ENCODE measurements around the gene XRCC5.
"Not testable (repeated sequence)": the region's sequence is repeated elsewhere in the genome, so short reads cannot be mapped to it uniquely, and the experiment has no call there.

Gene XRCC5

DNA sequence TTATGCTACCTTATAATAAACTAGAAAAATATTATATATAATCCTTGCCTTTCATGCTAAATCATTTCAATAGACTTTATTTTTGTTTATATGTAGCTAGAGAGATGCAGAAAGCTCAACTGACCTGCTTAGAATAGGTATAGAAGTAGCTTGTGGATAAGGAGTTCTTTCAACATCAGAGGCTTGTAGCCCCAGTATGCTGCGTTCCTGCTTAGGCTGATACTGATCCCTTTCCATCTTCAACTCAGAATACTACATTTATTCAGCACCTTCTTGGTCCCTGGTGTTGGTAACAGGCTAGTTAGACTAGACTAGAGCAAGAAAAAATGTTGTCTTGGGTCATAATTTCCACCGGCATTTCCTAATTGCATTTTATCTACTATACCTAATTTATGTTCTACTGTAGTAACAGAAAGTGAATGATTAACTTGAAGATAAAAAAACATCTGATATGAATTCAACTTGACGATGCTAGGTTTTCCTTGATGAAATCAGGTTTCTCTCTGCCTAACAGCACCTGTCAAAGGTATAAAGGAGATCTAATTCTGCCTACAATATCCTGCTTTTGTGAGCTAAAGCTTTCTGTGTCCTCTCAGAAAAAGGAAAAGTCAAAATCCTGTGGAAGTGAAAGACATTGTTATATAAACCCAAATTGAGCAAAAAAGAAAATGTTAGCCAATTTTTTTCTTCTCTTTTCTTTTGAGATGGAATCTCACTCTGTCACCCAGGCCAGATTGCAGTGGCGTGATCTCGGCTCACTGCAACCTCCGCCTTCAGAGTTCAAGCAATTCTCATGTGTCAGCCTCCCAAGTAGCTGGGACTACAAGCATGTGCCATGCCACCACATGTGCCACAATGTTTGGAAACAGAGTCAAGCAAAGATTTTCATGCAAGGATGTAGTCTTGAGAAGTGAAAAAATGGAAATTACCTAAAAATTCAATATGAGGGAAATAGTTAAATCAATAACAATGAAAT is 33.4 kb upstream of the XRCC5 start:
- H3K27ac Mint-ChIP-seq (ENCODE audit: low read depth) = no peak overlapping the region
- H3K9me3 Mint-ChIP-seq = no peaks in the 10 kb centered on the region
- DNase-seq (ENCODE audit: low spot score in 2 of 2) (no peak), ATAC-seq (replicated peaks; ENCODE audit: extremely low read depth, poor library complexity, severe bottlenecking) (no peak)
- peaks cover 21% of the 10 kb centered on the region for H3K4me1 Mint-ChIP-seq
- no peaks in the 10 kb centered on the region for H3K27me3 Mint-ChIP-seq
- peaks cover 13% of the 10 kb centered on the region for H3K36me3 Mint-ChIP-seq (ENCODE audit: insufficient read depth)
- H3K4me3 Mint-ChIP-seq = no peak overlapping the region

DNA sequence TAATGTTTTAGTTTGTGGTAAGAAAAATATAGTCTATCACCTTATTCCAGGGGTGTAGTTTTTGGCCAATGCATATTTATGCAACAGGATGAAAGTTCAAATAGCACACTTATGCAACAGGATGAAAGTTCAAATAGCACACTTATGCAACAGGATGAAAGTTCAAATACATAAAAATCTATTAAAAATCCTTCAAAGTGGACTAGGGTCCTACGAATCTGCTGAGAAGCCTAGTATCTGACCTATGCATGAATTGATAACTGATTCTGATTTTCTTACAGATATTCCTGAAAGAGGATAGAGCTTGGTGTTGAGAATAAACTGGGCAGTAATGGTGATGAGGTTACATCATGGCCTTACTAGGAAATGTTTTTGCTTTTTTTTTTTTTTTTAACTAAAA is 30.4 kb upstream of the XRCC5 start:
- Mint-ChIP-seq H3K9me3 (no peaks in the 10 kb centered on the region), H3K36me3 (ENCODE audit: insufficient read depth) (peaks cover 13% of the 10 kb centered on the region), H3K27me3 (no peaks in the 10 kb centered on the region), H3K4me3 (no peak overlapping the region), H3K4me1 (peaks cover 39% of the 10 kb centered on the region), H3K27ac (ENCODE audit: low read depth) (no peak overlapping the region)
- ATAC-seq (replicated peaks; ENCODE audit: extremely low read depth, poor library complexity, severe bottlenecking) (no peak), DNase-seq (ENCODE audit: low spot score in 2 of 2) (no peak)

DNA sequence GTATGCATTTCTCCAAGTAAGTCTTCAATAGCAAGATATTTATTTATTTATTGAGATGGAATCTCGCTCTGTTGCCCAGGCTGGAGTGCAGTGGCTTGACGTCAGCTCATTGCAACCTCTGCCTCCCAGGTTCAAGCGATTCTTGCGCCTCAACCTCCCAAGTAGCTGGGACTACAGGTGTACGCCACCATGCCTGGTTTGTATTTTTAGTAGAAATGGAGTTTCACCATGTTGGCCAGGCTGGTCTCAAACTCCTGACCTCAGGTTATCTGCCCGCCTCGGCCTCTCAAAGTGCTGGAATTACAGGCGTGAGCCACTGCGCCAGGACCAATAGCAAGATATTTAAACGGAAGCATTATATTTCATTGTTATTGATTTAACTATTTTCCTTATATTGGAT is 29.1 kb upstream of the XRCC5 start:
- not testable (repeated sequence) for H3K9me3 Mint-ChIP-seq; H3K27me3 Mint-ChIP-seq; H3K27ac Mint-ChIP-seq (ENCODE audit: low read depth); ATAC-seq (replicated peaks; ENCODE audit: extremely low read depth, poor library complexity, severe bottlenecking); DNase-seq (ENCODE audit: low spot score in 2 of 2)
- Mint-ChIP-seq H3K4me3 (peak overlapping the region; percentile 95), H3K4me1 (peaks cover 43% of the 10 kb centered on the region), H3K36me3 (ENCODE audit: insufficient read depth) (peaks cover 11% of the 10 kb centered on the region)

DNA sequence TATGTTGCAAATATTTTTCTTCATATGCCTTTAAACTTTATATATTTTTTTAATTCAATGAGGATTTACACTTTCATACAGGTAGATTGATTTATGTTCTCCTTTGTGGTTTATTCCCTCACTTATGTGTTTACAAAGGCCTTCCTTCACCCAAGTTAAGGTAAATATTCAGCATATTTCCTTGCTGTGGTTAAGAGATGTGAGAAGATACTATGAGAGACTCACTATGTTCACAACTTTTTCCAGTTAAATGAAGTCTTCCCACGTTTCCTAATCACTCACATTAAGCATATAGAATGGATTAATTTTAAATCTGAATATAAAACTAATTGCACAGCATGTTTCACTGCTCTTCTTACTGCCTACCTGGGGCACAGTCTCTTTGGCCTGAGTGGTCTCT is 28.1 kb upstream of the XRCC5 start:
- Mint-ChIP-seq H3K36me3 (ENCODE audit: insufficient read depth) (peaks cover 10% of the 10 kb centered on the region), H3K27me3 (no peaks in the 10 kb centered on the region), H3K4me3 (peak overlapping the region; percentile 95), H3K27ac (ENCODE audit: low read depth) (peak overlapping the region; percentile 95), H3K4me1 (peaks cover 48% of the 10 kb centered on the region), H3K9me3 (no peaks in the 10 kb centered on the region)
- DNase-seq (ENCODE audit: low spot score in 2 of 2) (no peak), ATAC-seq (replicated peaks; ENCODE audit: extremely low read depth, poor library complexity, severe bottlenecking) (no peak)

DNA sequence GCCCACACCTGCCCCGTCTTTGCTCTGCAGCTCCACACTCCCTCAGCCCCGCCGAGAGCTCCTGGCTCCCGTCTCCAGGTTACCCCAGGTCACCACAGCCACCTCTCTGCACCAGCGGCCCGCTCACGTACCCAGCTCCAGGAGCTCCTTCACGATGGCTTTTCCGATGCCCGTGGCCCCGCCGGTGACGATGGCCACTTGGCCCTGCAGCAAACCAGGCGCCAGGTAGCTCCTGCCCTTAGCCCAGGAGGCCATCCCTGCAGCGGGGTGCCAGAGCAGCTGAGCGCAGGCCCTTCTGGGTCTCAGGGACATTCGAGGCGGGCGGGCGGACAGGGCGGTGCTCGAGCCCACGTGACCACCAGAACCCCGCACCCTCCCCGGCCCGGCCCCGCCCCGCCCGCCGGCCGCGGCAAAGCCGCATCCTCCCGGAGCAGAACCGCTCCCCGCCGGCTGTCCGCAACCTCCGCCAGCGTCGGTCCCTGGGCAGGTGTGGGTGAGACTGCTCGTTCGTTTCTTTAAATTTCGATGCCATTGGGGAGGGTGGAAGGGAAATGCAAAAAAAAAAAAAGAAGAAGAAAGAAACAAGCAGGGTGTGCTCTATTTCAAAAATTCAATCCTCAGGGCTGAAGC is 27.5 kb upstream of the XRCC5 start, which contains the start of the genes PECR and TMEM169:
Gene PECR, minus strand, starts transcription at position 323 of the 630 bp plus-strand sequence. Its CDS starts 68 bp downstream, at position 255.
Gene TMEM169, plus strand, starts transcription at position 433 of the 630 bp plus-strand sequence. CDS start 14,045 bp downstream, outside the sequence.
- Mint-ChIP-seq H3K4me3 (peak within 1 kb of the TSS; percentile 95), H3K4me1 (peaks cover 53% of the 10 kb centered on the region), H3K27ac (ENCODE audit: low read depth) (peak within 1 kb of the TSS; percentile 95), H3K36me3 (ENCODE audit: insufficient read depth) (peaks cover 10% of the 10 kb centered on the region), H3K27me3 (no peaks in the 10 kb centered on the region), H3K9me3 (no peaks in the 10 kb centered on the region)
- DNase-seq (ENCODE audit: low spot score in 2 of 2) (peak; percentile 41 to 49), ATAC-seq (replicated peaks; ENCODE audit: extremely low read depth, poor library complexity, severe bottlenecking) (peak; percentile 86)

DNA sequence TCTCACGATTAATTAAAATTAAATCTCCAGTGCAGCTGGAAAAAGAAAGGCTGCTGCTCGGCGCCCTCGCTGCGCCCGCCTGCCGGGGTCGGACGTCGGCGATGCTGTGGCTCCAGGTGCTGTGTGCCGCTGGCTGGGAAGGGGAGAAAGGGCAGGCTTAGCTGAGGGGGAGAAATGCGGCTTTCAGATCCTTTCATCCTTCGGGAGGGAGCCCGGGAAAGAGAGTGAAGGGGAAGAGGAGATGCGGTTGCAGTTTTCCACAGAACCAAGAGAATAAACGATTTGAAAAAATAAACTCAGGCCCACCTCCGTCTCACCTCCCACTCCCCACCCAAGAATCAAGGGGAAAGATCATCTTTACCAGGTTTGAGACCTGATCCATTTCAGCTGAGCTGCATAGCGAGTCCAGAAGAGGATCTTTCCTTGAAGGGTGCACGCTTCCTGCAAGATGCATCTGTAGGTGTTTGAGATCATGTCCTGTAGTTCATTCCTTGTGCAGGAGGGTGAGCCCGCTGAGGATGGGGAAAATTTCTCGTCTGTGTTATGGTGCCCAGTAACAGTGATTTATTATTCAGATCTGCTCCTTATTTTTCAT is 26.9 kb upstream of the XRCC5 start:
- Mint-ChIP-seq H3K9me3 (no peaks in the 10 kb centered on the region), H3K4me1 (peaks cover 58% of the 10 kb centered on the region), H3K27me3 (no peaks in the 10 kb centered on the region), H3K27ac (ENCODE audit: low read depth) (peak overlapping the region; percentile 95), H3K36me3 (ENCODE audit: insufficient read depth) (peaks cover 10% of the 10 kb centered on the region), H3K4me3 (peak overlapping the region; percentile 95)
- DNase-seq (ENCODE audit: low spot score in 2 of 2) (no peak), ATAC-seq (replicated peaks; ENCODE audit: extremely low read depth, poor library complexity, severe bottlenecking) (no peak)

DNA sequence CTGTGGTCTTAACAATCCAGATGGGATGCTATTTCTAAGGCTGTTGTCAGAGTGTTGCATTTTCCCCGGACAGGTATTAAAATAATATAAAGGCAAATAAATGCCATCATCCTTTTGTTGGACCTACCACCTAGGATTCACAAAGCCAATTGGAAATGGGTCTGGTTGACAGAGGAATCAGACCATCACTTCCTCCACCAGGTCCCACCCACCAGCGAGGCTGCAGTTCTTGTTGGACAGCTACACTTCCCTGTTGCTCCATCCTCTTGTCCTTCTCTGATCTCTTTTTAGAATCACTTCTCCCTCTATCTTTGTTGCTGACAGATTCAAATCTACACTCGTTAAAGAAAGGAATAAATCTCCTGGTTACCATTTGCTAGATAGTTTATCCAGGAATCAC is 26.3 kb upstream of the XRCC5 start:
- no peak for DNase-seq (ENCODE audit: low spot score in 2 of 2)
- Mint-ChIP-seq H3K27ac (ENCODE audit: low read depth) (peak overlapping the region; percentile 47), H3K27me3 (no peaks in the 10 kb centered on the region), H3K4me1 (peaks cover 58% of the 10 kb centered on the region), H3K36me3 (ENCODE audit: insufficient read depth) (peaks cover 7% of the 10 kb centered on the region), H3K9me3 (no peaks in the 10 kb centered on the region), H3K4me3 (peak overlapping the region; percentile 95)
- ATAC-seq (replicated peaks; ENCODE audit: extremely low read depth, poor library complexity, severe bottlenecking) = no peak

DNA sequence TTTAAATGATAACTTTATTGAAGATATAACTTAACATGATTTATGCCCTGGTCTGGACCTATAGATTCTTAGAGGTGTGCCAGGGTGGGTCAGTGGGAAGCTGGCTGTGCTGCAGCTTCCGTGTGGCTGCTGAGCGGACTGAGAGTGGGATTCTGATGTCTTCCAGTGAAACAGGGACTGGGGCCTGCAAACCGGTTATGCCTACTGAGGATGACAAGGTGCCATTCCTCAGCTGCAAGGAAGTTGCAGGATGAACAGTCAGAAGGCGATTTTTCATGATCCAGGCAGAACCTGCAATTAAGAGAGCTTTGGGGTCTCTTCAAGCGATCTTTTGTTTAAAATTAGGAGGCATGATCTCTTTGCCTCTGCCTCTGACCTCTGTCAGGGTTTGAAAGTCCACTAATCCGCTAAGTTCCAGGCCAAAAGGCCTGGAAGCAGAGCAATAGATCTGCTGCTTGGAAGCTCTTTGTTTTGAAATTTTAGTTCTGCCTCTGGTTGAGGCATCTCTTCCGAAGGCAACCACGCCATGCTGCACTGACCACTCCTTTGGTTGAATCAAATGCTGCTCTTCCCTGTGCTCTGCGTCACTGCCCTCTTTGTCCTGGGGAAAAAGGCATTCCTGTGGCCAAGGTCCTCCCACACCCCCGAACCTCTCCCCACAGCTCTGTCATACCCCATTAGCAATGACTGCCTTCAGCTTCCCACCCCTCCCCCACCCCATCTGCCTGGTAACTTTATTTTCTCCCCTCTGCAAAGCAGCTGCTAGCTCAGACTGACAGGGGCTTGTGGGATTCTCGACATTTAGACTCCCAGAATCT is 25.5 kb upstream of the XRCC5 start:
- Mint-ChIP-seq H3K9me3 (no peaks in the 10 kb centered on the region), H3K4me1 (peaks cover 58% of the 10 kb centered on the region), H3K4me3 (no peak overlapping the region), H3K36me3 (ENCODE audit: insufficient read depth) (peaks cover 6% of the 10 kb centered on the region), H3K27ac (ENCODE audit: low read depth) (peak overlapping the region; percentile 83), H3K27me3 (no peaks in the 10 kb centered on the region)
- ATAC-seq (replicated peaks; ENCODE audit: extremely low read depth, poor library complexity, severe bottlenecking) (no peak), DNase-seq (ENCODE audit: low spot score in 2 of 2) (no peak)

DNA sequence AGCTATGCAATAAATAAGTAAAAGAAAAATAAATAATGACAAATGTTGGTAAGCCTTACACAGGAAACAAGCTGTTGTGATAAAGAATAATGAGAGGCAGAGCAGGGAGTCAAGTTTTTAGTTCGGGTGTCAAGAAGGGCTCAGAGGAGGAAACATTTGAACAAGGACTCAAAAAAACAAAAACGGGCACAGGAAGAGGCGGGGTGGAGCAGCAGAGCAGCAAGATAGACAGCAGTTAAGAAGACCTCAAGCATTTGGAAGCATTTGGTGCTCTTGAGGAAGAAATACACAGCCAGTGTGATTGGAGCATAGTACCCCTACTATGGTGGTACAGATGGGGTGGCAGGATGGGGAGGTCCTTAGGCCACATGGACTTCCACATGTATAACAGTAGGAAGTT is 24.6 kb upstream of the XRCC5 start:
- no peak for ATAC-seq (replicated peaks; ENCODE audit: extremely low read depth, poor library complexity, severe bottlenecking)
- Mint-ChIP-seq H3K36me3 (ENCODE audit: insufficient read depth) (peaks cover 6% of the 10 kb centered on the region), H3K27me3 (no peaks in the 10 kb centered on the region)

DNA sequence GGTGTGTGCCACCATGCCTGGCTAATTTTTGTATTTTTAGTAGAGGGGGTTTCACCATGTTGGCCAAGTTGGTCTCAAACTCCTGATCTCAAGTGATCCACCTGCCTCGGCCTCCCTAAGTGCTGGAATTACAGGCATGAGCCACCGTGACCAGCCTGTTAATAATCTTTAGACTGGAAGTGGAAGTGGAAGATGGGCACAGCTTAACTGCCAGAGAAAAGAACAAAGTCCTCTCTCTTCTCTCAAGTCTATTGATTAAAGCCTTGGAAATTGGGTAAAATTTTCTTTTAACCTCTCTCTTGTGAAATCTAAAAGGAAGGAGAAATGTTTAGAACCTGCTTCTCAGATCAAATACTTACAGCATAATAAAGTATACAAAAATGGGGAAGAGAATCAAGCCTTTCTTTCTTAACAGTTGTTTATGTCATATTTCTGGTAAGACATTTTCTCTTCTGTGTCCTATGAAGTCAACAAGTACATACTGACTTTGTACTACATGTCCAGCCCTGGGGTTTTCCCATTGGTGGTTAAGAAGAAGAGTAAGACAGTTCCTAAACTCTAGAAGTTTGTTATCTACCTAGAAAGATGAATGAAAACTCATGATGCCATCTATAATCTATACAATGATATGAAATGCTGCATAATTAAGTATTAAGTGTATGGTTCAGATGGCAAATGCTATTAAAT is 22.8 kb upstream of the XRCC5 start:
- no peaks in the 10 kb centered on the region for H3K27me3 Mint-ChIP-seq
- peaks cover 6% of the 10 kb centered on the region for H3K36me3 Mint-ChIP-seq (ENCODE audit: insufficient read depth)
- no peaks in the 10 kb centered on the region for H3K9me3 Mint-ChIP-seq
- DNase-seq (ENCODE audit: low spot score in 2 of 2) (no peak), ATAC-seq (replicated peaks; ENCODE audit: extremely low read depth, poor library complexity, severe bottlenecking) (no peak)
- H3K27ac Mint-ChIP-seq (ENCODE audit: low read depth) = no peak overlapping the region
- H3K4me3 Mint-ChIP-seq = no peak overlapping the region
- peaks cover 63% of the 10 kb centered on the region for H3K4me1 Mint-ChIP-seq

More for the DNA sequence above, 24.6 kb upstream of the XRCC5 start:
- Mint-ChIP-seq H3K27ac (ENCODE audit: low read depth) (peak overlapping the region; percentile 83), H3K4me1 (peaks cover 63% of the 10 kb centered on the region), H3K9me3 (no peaks in the 10 kb centered on the region), H3K4me3 (peak overlapping the region; percentile 37)
- DNase-seq (ENCODE audit: low spot score in 2 of 2) = no peak

DNA sequence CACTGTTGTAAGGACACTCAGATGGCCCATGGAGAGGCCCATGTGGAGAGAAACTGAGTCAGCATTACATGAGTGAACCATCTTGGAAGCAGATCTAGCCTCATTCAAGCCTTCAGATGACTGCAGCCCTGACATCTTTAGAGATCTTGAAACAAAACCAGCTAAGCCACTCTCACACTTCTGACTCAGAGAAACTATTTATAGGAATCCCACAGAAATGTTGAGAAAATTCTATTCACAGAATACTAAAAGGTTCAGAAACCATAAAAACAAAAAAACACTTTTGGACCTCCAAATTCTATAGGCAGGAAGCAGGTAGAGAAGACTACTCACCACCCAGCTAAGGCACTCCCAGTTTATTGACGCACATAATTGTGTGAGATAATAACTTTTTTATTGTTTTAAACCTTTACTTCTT is 18.8 kb upstream of the XRCC5 start:
- Mint-ChIP-seq H3K27ac (ENCODE audit: low read depth) (no peak overlapping the region), H3K36me3 (ENCODE audit: insufficient read depth) (peaks cover 2% of the 10 kb centered on the region), H3K27me3 (no peaks in the 10 kb centered on the region), H3K4me3 (no peak overlapping the region), H3K9me3 (no peaks in the 10 kb centered on the region), H3K4me1 (peaks cover 25% of the 10 kb centered on the region)
- DNase-seq (ENCODE audit: low spot score in 2 of 2) = no peak
- no peak for ATAC-seq (replicated peaks; ENCODE audit: extremely low read depth, poor library complexity, severe bottlenecking)
